ENCODE data around the gene TNS1.
"Not testable (repeated sequence)": the region's sequence is repeated elsewhere in the genome, so short reads cannot be mapped to it uniquely, and the experiment has no call there.

TNS1 gene

GRCh38 chr2:217790681-217791392 is 212.0 kb downstream of the TNS1 start:
- DNase-seq: no peak

GRCh38 chr2:217790195-217790594 is 212.6 kb downstream of the TNS1 start:
- no peak for DNase-seq

DNA sequence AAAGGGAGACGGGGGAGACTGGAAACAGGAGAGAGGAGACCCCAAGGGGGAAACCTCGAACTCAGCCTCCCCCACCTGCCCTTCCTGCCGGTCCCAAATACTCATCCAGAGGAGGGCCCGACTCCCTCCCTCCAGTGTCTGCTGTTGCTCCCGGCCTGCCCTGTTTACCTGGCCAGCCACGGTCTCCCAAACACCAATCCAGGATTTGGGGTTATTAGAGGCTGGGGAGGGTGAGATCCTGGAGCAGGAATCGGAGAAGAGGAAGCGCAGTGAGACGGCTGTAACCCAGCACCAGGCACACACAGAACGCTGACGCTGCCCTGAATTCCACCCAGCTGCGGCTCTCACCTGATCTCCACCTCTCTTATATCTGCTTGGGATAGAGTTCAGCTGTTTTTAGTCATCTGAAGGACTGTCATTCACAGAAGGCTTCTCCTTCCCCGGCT is 213.0 kb downstream of the TNS1 start:
- DNase-seq: no peak

GRCh38 chr2:217789003-217789735 is 213.6 kb downstream of the TNS1 start:
- DNase-seq: peak; percentile 8

- DNase-seq: no peak
Observed at GRCh38 chr2:217788669-217789002, 214.2 kb downstream of the TNS1 start.

DNA sequence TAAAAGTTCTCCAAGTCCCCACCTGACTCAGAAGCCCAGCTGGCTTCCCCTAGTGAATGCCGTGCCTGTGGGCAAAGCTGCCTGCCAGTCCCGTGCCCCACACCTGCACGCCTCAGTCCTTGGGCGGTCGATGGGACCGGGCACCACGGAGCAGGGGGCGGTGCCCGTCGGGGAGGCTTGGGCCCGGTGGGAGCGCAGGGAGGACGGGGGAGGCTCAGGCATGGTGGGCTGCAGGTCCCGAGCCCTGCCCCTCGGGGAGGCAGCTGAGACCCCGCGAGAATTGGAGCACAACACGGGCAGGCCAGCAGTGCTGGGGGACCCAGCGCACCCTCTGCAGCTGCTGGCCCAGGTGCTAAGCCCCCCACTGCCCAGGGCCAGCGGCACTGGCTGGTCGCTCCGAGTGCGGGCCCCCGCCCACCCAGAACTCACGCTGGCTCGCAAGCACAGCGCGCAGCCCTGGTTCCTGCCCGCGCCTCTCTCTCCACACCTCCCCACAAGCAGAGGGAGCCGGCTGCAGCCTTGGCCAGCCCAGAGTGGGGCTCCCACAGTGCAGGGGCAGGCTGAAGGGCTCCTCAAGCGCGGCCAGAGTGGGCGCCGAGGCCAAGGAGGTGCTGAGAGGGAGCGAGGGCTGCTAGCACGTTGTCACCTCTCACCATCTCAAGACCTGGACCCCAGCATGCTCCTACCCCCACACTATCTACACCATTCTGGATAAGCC is 215.5 kb downstream of the TNS1 start:
- DNase-seq: no peak

- not testable (repeated sequence) for DNase-seq
Observed at GRCh38 chr2:217786560-217786959, 216.2 kb downstream of the TNS1 start.

GRCh38 chr2:217785544-217786045 is 217.2 kb downstream of the TNS1 start:
- DNase-seq: no peak

DNA sequence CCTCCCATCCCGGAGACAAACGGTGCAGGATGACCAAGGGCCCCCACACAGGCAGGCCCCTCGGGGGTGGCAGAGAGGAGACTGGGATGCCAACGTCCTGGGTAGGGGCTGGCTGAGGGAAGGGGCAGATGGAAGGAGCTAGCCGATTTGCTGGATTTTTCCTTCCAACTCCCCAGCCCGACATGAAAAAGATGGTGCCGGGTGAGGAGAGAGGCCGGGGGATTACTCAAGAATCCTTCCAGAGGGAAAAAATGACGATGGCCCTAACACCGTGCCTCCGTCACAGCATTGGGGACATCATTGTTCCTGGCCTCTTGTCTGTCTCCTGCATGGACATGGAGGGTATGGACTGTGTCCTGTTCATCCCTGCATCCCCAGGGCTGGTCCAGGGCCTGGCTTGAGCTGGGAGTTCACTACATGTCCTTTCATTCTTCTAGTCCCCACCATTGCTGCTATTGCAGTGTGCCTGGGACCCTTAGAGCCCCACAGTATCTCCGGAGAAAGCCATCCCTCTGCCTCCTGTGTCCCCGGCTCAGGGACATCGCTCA is 217.7 kb downstream of the TNS1 start:
- DNase-seq: no peak

DNA sequence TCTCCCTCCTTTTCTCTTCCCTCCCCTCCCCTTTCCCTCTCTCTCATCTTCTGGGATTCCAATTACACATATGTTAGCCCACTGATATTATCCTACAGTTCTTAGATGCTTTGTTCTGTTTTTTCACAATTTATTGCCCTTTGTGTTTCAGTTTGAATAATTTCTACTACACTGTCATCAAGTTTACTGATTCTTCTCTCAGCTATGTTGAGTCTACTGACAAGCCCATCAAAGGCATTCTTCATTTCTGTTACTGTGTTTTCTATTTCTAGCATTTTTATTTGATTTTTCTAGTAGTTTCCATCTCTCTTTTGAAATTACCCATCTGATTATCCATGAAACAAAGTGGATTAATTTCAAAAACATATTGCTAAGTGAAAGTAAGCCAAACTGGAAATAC is 219.6 kb downstream of the TNS1 start:
- no peak for DNase-seq

DNA sequence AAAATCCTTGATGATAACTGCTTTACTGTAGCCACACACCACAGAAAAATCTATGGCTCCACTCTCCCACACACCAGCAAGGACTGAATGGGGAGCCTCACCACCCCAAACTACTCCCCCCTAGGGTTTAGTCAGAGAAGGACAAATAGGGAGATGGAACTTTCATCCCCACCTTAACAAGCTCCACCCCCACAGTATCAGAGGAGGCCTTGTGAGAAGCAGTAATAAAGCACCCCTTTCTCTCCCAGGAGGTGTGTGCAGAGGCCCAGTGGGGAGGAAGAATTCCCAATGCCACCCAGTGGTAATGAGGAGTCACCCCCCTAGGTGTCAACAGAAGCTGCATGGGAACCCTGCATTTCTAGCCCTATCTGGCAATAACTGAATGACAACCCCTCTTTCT is 224.9 kb downstream of the TNS1 start:
- no peak for DNase-seq

GRCh38 chr2:217776631-217777030 is 226.2 kb downstream of the TNS1 start:
- DNase-seq: no peak

GRCh38 chr2:217775920-217776503 is 226.8 kb downstream of the TNS1 start:
- DNase-seq: no peak

- no peak for DNase-seq
Observed at GRCh38 chr2:217774232-217774631, 228.6 kb downstream of the TNS1 start.

DNA sequence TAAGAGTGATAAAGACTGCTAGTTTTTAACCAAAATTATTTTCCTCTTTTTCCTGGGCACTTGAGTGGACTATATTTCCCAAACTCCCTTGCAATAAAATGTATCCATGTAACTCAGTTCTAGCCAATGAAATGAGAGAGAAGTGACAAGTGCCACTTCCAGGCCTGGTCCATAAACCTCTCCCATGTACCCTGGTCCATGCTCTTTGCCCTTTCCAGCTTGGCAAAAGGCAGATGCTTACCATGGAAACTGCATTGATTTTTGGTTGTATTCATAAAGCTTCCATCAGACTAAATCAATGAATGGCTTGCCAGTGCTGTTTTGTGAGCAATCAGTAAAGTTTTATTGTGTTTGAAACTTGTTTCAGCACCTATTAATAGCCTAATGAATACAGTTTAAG is 229.3 kb downstream of the TNS1 start:
- no peak for DNase-seq

- no peak for DNase-seq
Observed at GRCh38 chr2:217766356-217766755, 236.4 kb downstream of the TNS1 start.

DNA sequence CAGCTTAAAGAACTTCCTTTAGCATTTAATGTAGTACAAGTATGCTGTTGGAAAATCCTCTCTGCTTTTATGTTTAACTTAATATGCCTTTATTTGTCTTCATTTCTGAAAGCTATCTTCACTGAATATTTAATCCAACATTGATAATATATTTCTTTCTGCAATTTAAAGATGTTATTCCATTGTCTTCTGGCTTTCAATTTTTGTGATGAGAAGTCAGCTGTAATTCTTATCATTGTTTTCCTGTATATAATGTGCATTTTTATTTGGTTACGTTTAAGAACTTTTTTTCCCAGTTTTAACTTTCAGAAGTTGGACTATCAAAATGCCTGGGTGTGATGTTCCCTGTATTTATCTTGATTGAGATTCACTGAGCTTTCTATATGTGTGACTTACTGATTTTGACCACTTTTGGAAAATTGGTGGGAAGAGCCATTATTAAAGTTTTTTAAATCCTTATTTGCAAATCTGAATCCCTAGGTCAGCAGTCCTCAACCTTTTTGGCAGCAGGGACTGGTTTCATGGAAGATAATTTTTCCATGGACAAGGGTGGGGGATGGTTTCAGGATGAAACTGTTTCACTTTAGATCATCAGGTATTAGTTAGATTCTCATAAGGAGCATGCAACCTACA is 241.0 kb downstream of the TNS1 start:
- DNase-seq: no peak

- DNase-seq: no peak
Observed at GRCh38 chr2:217759991-217760390, 242.8 kb downstream of the TNS1 start.

- DNase-seq: no peak
Observed at GRCh38 chr2:217757108-217757463, 245.7 kb downstream of the TNS1 start.

GRCh38 chr2:217756375-217757107 is 246.3 kb downstream of the TNS1 start:
- peak; percentile 11 for DNase-seq

DNA sequence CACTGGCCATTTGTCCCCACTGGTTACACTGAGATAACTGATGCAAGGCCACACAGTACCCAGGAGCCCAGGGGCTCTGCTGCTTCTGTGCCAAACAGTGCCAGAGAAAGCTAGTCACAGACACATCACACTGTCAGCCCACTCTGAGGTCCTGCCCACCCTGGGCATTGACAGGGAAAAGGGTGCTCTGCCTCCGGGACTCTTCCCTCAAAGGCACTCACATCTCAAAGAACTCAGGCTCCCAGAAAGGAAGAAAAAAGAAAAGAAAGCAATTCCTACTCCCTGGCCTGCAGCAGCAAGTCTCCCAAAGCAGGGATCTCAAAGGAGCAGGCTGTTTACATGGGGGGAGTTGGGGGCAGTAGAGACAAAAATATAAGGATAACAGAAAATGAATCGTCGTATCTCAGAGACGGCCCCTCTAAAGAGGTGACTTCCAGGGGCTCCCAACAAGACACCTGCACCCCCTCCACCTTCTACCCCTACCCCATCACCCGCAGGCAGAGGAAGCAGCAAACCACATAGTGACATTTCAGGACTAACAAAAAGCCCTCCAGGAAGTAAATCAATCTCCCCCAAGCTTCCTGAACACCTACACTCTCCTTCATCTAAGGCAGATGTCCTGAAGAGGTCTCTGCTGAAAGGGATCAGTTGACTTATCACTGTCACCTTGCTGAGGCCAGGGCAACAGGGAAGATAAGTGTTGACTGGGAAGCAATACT is 247.6 kb downstream of the TNS1 start:
- no peak for DNase-seq
